Mesendoderm (in vitro differentiated cells): Measurements from ENCODE around the gene FMNL2.

Experiments used
- DNase-seq: peaks from one replicate; pipeline ENCODE4 v3.0.0; 2013
- H2AK5ac ChIP-seq: 2 replicates; pipeline ENCODE4 v1.6.1; 2013; ENCODE audit warnings: low read length, inconsistent platforms
- H2BK120ac ChIP-seq: 2 replicates; pipeline ENCODE4 v1.6.1; 2013; ENCODE audit warnings: low read depth, mild to moderate bottlenecking, low read length, moderate library complexity, mixed read lengths
- H2BK15ac ChIP-seq: replicated peaks from 2 replicates; pipeline ENCODE4 v1.6.1; 2013; ENCODE audit warnings: low read depth, mild to moderate bottlenecking, moderate library complexity
- H2BK5ac ChIP-seq: 2 replicates; pipeline ENCODE4 v1.6.1; 2013; ENCODE audit warnings: low read length, inconsistent platforms
- H3K18ac ChIP-seq: 2 replicates; pipeline ENCODE4 v1.6.1; 2013; ENCODE audit warnings: mild to moderate bottlenecking, low read length, mixed read lengths
- H3K23ac ChIP-seq: one replicate; pipeline ENCODE4 v1.6.1; 2013; ENCODE audit warnings: low read length
- H3K27ac ChIP-seq: 2 replicates; pipeline ENCODE4 v1.5.1; 2013; ENCODE audit warnings: low read depth, mild to moderate bottlenecking, inconsistent platforms, low read length, moderate library complexity
- H3K27me3 ChIP-seq: 2 replicates; pipeline ENCODE4 v1.6.1; 2013; ENCODE audit warnings: low read length, control low read depth, mild to moderate bottlenecking, inconsistent platforms; ENCODE audit not compliant: insufficient read depth, poor library complexity
- H3K36me3 ChIP-seq: 2 replicates; pipeline ENCODE4 v1.6.1; 2013; ENCODE audit warnings: low read length, inconsistent platforms; ENCODE audit not compliant: control insufficient read depth, insufficient read depth
- H3K4ac ChIP-seq: one replicate; pipeline ENCODE4 v1.6.1; 2013; ENCODE audit warnings: low read depth, mild to moderate bottlenecking, low read length, moderate library complexity
- H3K4me1 ChIP-seq: 2 replicates; pipeline ENCODE4 v1.6.1; 2013; ENCODE audit warnings: low read depth, low read length, inconsistent platforms; ENCODE audit not compliant: control insufficient read depth
- H3K4me2 ChIP-seq: 2 replicates; pipeline ENCODE4 v1.6.1; 2013; ENCODE audit warnings: low read length
- H3K4me3 ChIP-seq: 2 replicates; pipeline ENCODE4 v1.5.1; 2013; ENCODE audit warnings: mild to moderate bottlenecking, low read length
- H3K56ac ChIP-seq: one replicate; pipeline ENCODE4 v1.6.1; 2013; ENCODE audit warnings: low read length
- H3K79me1 ChIP-seq: 2 replicates; pipeline ENCODE4 v1.6.1; 2013; ENCODE audit warnings: low read length, inconsistent platforms
- H3K79me2 ChIP-seq: 2 replicates; pipeline ENCODE4 v1.6.1; 2013; ENCODE audit warnings: mild to moderate bottlenecking, low read length; ENCODE audit not compliant: control insufficient read depth, insufficient read depth
- H3K9ac ChIP-seq: 2 replicates; pipeline ENCODE4 v1.6.1; 2013; ENCODE audit warnings: low read length, inconsistent platforms
- H4K5ac ChIP-seq: one replicate; pipeline ENCODE4 v1.6.1; 2013; ENCODE audit warnings: low read length
- H4K8ac ChIP-seq: one replicate; pipeline ENCODE4 v1.6.1; 2013; ENCODE audit warnings: low read depth, mild to moderate bottlenecking, control low read depth, low read length, moderate library complexity
- WGBS: extraction: QIAGEN DNeasy Blood & Tissue Kit; methylation state at CpG from one replicate; pipeline ENCODE4 v1.1.7; 2013; ENCODE audit warnings: low lambda C conversion rate, missing lambda C conversion rate; ENCODE audit not compliant: insufficient coverage; ENCODE audit errors: extremely low coverage; 5-methylcytosine and 5-hydroxymethylcytosine counted together

The FMNL2 gene

GRCh38 chr2:152630466-152630865 lies 295.5 kb downstream of the FMNL2 start:
- Histone ChIP-seq H3K4me3 (no peak overlapping the region), H3K27me3 (no peaks in the 10 kb centered on the region), H2BK120ac (no peak overlapping the region), H3K36me3 (peaks cover 6% of the 10 kb centered on the region), H3K79me1 (no peaks in the 10 kb centered on the region), H4K8ac (no peak overlapping the region), H3K18ac (no peak overlapping the region), H3K27ac (no peak overlapping the region), H2BK15ac (no peak overlapping the region), H3K4me2 (no peak overlapping the region), H3K4me1 (no peaks in the 10 kb centered on the region), H3K56ac (no peak overlapping the region), H2AK5ac (no peak overlapping the region), H3K23ac (no peak overlapping the region), H3K9ac (no peak overlapping the region), H3K79me2 (no peaks in the 10 kb centered on the region), H2BK5ac (no peak overlapping the region), H3K4ac (no peak overlapping the region), H4K5ac (no peak overlapping the region)
- no peak for DNase-seq
- WGBS: no CpG with 5 or more reads among the region's 4 CpGs

- H3K4me3 ChIP-seq: no peak overlapping the region
- H3K79me1 ChIP-seq: no peaks in the 10 kb centered on the region
- H2BK5ac ChIP-seq: no peak overlapping the region
- no peak overlapping the region for H3K4ac ChIP-seq
- no peaks in the 10 kb centered on the region for H3K79me2 ChIP-seq
- no peak overlapping the region for H3K4me2 ChIP-seq
- H3K18ac ChIP-seq: no peak overlapping the region
- no peaks in the 10 kb centered on the region for H3K27me3 ChIP-seq
- no peak for DNase-seq
- H3K56ac ChIP-seq: no peak overlapping the region
- H2BK15ac ChIP-seq: no peak overlapping the region
- peaks cover 6% of the 10 kb centered on the region for H3K36me3 ChIP-seq
- no peak overlapping the region for H4K5ac ChIP-seq
- WGBS: no CpG with 5 or more reads among the region's 3 CpGs
- no peak overlapping the region for H2BK120ac ChIP-seq
- H3K23ac ChIP-seq: no peak overlapping the region
- H3K9ac ChIP-seq: no peak overlapping the region
- no peaks in the 10 kb centered on the region for H3K4me1 ChIP-seq
- H3K27ac ChIP-seq: no peak overlapping the region
- H2AK5ac ChIP-seq: no peak overlapping the region
- H4K8ac ChIP-seq: no peak overlapping the region
Observed at GRCh38 chr2:152632736-152633135, 297.8 kb downstream of the FMNL2 start.

GRCh38 chr2:152635635-152636298 lies 300.8 kb downstream of the FMNL2 start:
- no peak overlapping the region for H2AK5ac ChIP-seq
- H3K4me2 ChIP-seq: no peak overlapping the region
- H4K8ac ChIP-seq: no peak overlapping the region
- no peak overlapping the region for H3K4me3 ChIP-seq
- peak; percentile 74 for DNase-seq
- peaks cover 3% of the 10 kb centered on the region for H3K36me3 ChIP-seq
- H3K56ac ChIP-seq: no peak overlapping the region
- H2BK120ac ChIP-seq: no peak overlapping the region
- H3K4me1 ChIP-seq: no peaks in the 10 kb centered on the region
- H2BK5ac ChIP-seq: no peak overlapping the region
- H3K27me3 ChIP-seq: no peaks in the 10 kb centered on the region
- no peak overlapping the region for H3K23ac ChIP-seq
- no peak overlapping the region for H3K18ac ChIP-seq
- H3K4ac ChIP-seq: no peak overlapping the region
- H2BK15ac ChIP-seq: no peak overlapping the region
- no peak overlapping the region for H4K5ac ChIP-seq
- no peak overlapping the region for H3K27ac ChIP-seq
- H3K79me2 ChIP-seq: no peaks in the 10 kb centered on the region
- WGBS: no CpG with 5 or more reads among the region's 5 CpGs
- no peak overlapping the region for H3K9ac ChIP-seq
- H3K79me1 ChIP-seq: no peaks in the 10 kb centered on the region

GRCh38 chr2:152637251-152637650 lies 302.3 kb downstream of the FMNL2 start:
- no peak overlapping the region for H4K5ac ChIP-seq
- H3K27me3 ChIP-seq: no peaks in the 10 kb centered on the region
- no peak overlapping the region for H3K4me2 ChIP-seq
- H3K4ac ChIP-seq: no peak overlapping the region
- H3K9ac ChIP-seq: no peak overlapping the region
- no peak overlapping the region for H2BK5ac ChIP-seq
- H3K23ac ChIP-seq: no peak overlapping the region
- no peak overlapping the region for H2BK15ac ChIP-seq
- H3K4me3 ChIP-seq: no peak overlapping the region
- no peak overlapping the region for H4K8ac ChIP-seq
- no peaks in the 10 kb centered on the region for H3K79me1 ChIP-seq
- H3K36me3 ChIP-seq: peaks cover 3% of the 10 kb centered on the region
- DNase-seq: no peak
- H3K4me1 ChIP-seq: no peaks in the 10 kb centered on the region
- WGBS: no CpG with 5 or more reads among the region's 7 CpGs
- H3K27ac ChIP-seq: no peak overlapping the region
- H3K18ac ChIP-seq: no peak overlapping the region
- no peaks in the 10 kb centered on the region for H3K79me2 ChIP-seq
- no peak overlapping the region for H3K56ac ChIP-seq
- no peak overlapping the region for H2AK5ac ChIP-seq
- H2BK120ac ChIP-seq: no peak overlapping the region

GRCh38 chr2:152638056-152638455 lies 303.1 kb downstream of the FMNL2 start:
- Histone ChIP-seq H3K9ac (no peak overlapping the region), H3K4me2 (no peak overlapping the region), H3K4me3 (no peak overlapping the region), H3K79me2 (no peaks in the 10 kb centered on the region), H3K4me1 (no peaks in the 10 kb centered on the region), H3K56ac (no peak overlapping the region), H3K79me1 (no peaks in the 10 kb centered on the region), H2AK5ac (no peak overlapping the region), H3K36me3 (peaks cover 3% of the 10 kb centered on the region), H3K27ac (no peak overlapping the region), H4K5ac (no peak overlapping the region), H3K27me3 (no peaks in the 10 kb centered on the region), H3K23ac (no peak overlapping the region), H4K8ac (no peak overlapping the region), H2BK5ac (no peak overlapping the region), H2BK120ac (no peak overlapping the region), H3K18ac (no peak overlapping the region), H2BK15ac (no peak overlapping the region), H3K4ac (no peak overlapping the region)
- no CpG with 5 or more reads among the region's 2 CpGs for WGBS
- DNase-seq: no peak

GRCh38 chr2:152638590-152638989 lies 303.6 kb downstream of the FMNL2 start:
- Histone ChIP-seq H3K36me3 (peaks cover 3% of the 10 kb centered on the region), H2BK15ac (no peak overlapping the region), H3K4me2 (no peak overlapping the region), H2BK5ac (no peak overlapping the region), H3K9ac (no peak overlapping the region), H3K4ac (no peak overlapping the region), H4K5ac (no peak overlapping the region), H3K79me2 (no peaks in the 10 kb centered on the region), H3K27ac (no peak overlapping the region), H3K4me3 (no peak overlapping the region), H2BK120ac (no peak overlapping the region), H3K56ac (no peak overlapping the region), H3K23ac (no peak overlapping the region), H3K4me1 (no peaks in the 10 kb centered on the region), H3K79me1 (no peaks in the 10 kb centered on the region), H3K27me3 (no peaks in the 10 kb centered on the region), H3K18ac (no peak overlapping the region), H2AK5ac (no peak overlapping the region), H4K8ac (no peak overlapping the region)
- no peak for DNase-seq
- no CpG with 5 or more reads among the region's 8 CpGs for WGBS
